ENCODE data around the gene ZNF428.

- no peak for TF ChIP-seq CEBPB (IDR thresholded peaks at IDR 0.05; ENCODE audit: low read depth)
- TF ChIP-seq EZH2 (IDR thresholded peaks at IDR 0.05), result no peak
- TF ChIP-seq ZNF274 (IDR thresholded peaks at IDR 0.05; ENCODE audit: low read depth, low read length), result no peak
- no peak for TF ChIP-seq POLR2AphosphoS5 (IDR thresholded peaks at IDR 0.05; ENCODE audit: low read depth, low read length)
- no peak for TF ChIP-seq CTCF (IDR thresholded peaks at IDR 0.05 in 2 of 3, conservative IDR thresholded peaks at IDR 0.05 in 1 of 3; ENCODE audit: borderline replicate concordance in 1 of 3, insufficient read depth in 1 of 3, low read depth in 2 of 3, low read length in 2 of 3)
- TF ChIP-seq MAX (IDR thresholded peaks at IDR 0.05), result no peak
- TF ChIP-seq SIN3A (IDR thresholded peaks at IDR 0.05; ENCODE audit: low read depth), result no peak
Observed at GRCh38 chr19:43578787-43579186, 40.6 kb downstream of the ZNF428 start.

Measured in HCT116 (cell line).